ENCODE results near the gene HNRNPC.

HNRNPC gene

DNA sequence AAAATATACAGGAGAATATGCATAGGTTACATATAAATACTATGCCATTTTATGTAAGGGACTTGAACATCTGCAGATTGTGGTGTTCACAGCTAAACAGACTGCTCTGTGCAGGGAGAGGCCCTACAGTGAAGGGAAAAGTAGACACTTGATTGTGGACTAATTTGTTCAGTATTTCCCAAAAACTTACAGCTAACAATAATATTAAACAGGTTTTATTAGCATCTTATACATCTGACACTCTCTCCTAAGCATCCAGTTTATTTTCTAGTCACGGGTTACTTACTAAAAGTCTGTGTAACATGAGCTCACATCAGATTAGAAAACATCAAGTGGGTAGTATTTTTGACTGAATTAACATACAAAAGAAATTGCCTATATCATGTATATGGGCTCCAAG is 60.1 kb downstream of the HNRNPC start:
- no peak for DNase-seq

DNA sequence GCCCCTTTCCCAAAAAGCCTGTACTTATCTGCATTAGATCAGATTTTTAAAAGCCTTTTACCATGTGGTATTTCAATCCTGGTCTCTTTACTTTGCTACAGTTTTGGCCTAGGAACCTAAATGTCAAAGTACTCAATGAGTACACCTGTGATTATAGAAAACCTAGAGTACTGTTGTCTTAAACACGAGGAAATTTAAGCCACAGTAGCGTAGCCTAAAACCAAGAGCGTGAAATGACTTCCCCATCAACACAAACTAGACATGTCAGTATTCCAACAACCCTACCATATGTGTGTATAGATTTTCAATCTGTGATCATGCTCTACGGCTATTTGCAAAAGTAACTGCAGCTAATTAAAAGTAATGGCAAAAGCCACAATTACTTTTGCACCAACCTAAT is 60.7 kb downstream of the HNRNPC start:
- DNase-seq: no peak

DNA sequence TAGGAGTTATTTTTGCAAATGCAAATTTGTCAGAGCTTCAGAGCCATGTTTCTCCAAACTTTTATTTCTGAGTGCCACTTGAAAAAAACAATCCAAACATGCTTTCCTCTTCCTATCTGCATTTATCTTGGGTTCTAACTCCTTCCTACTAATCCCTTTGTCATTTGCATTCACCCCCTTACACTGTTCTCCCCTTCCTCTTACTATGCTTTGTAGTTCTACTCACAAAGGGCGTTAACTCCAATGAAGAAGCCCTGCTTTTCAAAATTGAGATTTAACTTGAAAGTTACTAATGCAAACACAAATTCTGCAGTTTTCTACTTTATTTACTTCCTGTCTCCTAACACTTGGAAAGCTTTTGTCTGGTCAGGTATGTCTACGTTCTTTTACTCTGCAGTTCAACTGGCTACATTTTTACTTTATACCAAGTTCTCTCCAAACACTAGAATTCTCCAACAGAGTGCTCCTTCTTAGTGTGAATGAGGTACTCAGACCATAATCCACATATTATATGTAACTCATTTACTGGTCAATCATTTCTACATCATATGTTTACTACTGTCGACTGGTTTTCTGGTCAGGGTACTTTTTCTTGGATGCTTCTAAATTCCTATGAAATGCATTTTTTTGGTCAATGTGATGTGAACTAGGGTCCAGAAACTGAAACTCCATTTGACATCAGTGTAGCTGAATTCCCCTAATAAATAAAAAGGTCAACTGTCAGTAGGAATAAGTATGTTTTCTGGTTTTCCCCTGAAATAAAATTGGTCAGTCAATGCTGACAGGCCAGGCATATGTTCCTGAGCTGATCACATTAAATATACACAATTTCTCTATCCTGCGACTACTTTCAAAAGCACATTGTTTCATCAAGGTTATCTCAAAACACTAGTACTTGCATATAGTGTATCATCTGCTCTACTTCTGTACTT is 62.2 kb downstream of the HNRNPC start:
- no peak for DNase-seq

DNA sequence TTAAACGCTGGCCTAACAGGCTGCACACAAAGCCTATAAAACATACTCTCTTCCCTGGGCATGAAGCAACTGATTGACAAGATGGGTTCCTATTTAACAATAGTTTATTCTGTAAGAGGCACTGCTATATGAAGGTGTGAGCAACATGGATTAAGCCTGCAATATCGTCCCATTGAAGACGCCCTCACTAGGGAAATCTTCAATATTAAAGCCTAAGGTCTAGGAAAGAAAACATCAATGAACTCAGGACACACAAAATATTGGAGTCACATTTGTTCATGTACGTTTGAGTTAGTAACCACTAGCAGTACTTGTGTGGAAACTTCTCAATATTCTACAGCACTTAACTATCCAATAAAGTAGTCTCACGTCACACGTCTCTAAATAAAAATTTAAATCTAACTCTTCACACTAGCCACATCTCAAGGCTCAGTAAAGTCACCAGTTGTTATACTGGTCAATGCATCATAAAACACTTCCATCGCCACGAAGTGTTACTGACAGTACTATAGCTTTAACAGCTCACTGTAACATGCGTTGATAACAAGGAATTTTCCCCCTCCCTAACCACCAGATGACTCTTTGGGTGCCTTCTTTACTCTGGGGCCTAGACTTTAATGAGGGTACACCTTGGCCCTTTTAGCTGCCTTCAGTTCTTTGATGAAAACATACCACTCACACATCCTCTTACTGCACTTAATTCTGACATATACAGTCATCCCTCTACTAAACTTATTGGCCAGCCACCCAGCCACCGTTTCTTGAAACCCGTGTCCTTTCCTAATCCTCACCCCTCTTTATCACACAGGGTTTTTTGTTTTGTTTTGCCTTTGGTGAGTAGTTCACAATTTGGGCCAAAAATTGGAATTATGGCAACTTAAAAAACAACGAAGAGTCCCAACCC is 63.3 kb downstream of the HNRNPC start:
- DNase-seq: no peak

DNA sequence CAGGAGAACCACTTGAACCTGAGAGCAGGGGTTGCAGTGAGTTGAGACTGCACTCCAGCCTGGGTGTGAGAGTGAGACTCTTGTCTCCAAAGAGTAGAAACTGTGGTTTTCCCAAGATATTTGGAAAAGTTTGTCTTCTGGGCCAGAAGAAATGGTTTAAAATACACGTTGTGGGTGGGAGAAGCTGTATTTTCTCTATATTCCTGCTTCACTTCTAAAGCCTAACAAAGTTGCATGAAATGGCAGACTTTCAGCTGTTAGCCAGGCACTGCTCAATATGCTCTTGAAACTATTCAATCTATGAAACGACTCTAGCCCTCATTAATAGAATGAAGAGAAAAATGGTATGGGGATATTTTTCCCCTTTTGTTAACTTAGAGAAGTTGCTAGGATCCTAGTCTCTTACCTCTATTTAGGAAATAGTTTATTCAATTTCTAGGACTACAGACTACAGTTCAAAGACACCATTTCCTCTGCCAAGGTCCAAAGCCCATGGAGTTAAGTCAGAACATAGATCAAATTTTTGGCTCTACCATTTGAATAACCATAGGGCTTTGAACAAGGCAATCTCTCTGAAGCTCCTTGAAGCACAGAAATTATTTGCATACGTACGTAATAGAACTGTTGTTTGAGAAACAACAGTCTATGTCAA is 64.1 kb downstream of the HNRNPC start:
- DNase-seq: no peak

DNA sequence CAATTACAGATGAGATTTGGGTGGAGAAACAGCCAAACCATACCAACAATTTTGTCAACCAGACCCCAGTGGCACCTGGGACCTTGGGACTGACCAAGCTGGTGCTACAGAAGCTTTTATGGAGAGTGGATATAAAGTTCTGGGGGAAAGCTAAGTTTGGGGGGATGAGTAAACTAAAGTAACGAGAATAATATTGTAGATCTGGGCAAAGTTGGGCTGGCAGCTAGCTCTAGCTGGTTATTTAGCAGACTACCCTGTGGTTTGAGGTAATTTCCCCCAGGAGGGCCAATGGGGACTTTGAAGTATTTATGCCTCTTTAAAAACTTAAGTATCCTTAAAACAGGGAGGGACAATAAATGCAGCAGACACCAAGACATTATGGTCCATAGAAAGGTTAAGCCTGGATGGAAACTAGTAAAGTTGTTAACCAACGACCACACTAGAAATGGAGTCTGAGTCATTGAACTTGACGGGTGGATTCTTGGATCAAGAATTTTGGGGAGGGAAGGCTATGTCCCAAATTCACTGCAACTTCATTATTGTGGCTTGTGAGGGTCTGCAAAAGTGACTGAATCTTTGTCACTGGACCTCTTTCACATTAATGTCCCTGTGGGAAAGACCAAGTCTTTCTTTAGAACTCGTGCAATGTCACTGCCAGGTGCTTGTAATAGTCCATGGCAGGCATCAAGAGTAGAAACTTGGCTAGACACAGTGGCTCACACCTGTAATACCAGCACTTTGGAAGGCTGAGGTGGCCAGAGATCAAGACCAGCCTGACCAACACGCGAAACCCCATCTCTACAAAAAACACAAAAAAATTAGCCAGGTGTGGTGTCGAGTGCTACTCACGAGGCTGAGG is 64.8 kb downstream of the HNRNPC start:
- no peak for DNase-seq

DNA sequence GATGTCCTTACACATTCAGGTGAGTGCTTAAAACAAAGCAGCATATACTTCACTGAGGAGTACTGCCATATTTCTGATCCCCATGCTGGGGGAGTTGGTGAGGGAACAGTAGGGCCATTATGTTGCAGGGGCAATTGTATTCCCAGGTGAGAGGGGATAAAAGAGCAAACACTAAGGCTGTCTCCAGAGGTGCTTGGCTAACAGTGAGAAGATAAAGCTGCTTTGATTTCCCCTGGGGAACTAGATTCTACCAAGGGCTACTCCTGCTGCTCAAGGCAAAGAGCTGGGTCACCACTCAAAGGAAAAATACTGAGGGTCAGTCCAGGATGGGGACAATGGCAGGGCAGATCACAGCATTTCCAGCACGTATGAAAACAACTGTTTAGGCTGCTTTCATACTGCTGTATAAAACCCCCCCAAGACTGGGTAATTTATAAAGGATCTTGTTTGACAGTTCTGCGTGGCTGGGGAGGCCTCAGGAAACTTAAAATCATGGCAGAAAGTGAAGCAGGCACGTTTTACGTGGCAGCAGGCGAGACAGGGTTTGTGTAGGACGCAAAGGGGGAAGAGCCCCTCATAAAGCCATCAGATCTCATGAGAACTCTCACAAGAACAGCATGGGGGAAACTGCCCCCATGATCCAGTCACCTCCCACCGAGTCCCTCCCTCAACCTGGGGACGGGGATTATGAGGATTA is 65.6 kb downstream of the HNRNPC start:
- no peak for DNase-seq

DNA sequence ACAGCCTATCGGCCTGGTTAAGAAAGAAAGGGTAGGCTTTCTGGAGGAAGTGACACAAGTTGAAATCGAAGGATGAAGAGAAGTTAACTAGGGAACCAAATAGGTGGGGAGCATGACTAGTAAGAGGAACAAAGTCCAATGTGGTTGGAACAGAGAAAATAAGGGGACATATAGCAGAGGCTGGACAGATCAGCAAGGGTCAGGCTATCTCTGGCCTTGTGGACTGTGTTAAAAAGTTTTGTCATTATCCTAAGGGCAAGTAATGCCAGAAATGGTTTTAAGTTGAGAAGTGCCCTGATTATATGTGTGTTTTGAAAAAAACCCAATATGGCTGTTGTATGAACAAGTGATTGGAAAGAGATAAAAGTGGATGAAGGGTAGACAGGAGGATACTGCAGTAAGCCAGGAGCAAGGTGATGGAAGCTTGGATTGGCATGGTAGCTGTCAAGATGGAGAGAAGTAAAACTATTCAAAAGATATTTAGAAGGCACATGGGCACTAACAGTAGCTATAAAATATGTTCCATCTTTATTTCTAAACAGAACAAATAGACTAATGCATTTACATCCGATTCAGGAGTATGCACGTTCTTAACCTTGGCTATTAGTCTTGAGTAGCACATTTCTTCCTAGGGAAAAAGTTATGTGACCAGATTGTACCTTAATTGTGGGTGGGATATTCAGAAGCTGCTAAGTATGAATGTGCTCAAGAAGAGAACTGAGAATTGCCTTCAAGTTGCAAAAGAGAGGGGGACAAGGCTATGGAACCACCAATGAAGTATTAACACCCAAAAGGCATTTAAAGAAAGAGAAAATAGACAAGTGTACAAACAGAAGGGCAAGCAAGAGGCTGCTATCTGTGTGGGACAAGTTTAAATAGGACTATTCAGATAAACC is 66.5 kb downstream of the HNRNPC start:
- DNase-seq: no peak

DNA sequence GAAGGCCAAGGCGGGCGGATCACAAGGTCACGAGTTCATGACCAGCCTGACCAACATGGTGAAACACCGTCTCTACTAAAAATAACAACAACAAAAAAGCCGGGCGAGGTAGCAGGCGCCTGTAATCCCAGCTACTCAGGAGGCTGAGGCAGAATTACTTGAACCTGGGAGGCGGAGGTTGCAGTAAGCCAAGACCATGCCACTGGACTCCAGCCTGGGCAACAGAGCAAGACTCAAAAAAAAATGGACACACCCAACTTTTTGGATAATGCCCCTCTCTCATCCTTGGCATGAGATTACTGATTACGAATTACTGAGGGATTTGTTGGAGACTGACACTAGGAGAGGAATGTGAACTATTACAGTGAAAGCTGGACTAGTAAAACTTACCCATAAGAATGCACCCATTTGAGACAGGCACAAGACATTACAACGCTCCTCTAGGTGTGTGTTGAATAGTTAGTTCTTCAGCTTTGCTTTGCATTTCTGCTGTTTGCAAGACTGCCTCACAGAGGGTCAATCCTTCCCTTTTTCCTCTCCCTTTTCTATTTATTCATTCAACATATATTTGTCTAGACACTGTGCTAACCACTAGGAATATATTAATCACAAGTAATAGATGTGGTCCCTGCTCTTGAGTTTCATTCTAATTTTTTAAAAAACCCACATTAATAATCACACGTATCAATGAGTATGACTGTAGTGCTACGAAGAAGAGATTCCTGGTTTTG is 67.3 kb downstream of the HNRNPC start:
- no peak for DNase-seq

DNA sequence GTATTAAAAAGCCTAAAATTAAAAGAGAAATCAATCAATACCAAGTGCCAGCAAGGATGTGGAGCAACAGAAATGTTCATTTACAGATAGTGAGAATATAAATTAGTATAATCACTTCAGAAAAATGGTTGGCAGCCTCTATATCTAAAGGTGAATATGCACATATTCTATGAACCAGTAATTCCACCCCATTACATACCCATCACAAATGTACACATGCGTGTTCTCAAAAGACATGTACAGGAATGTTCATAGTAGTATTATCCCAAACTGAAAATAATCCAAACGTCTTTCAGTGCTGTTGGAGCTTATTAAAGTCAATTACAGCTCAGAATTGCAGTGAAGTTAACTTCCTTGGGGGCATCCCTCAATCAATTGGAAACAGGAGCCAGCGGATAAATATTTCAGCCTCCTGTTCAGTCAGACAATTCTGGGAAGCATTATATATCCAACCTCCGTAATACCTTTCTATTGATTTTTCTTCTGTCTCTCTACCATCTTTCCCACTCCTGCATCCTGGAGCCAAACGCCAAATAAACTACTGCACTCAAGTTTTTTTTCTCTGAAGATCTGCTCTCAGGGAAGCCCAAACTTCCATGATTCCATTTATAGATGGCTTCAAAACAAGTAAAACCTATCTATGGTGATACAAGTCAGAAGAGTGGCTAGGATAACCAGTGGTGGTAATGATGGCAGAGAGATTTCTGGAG is 68.3 kb downstream of the HNRNPC start:
- DNase-seq: no peak

DNA sequence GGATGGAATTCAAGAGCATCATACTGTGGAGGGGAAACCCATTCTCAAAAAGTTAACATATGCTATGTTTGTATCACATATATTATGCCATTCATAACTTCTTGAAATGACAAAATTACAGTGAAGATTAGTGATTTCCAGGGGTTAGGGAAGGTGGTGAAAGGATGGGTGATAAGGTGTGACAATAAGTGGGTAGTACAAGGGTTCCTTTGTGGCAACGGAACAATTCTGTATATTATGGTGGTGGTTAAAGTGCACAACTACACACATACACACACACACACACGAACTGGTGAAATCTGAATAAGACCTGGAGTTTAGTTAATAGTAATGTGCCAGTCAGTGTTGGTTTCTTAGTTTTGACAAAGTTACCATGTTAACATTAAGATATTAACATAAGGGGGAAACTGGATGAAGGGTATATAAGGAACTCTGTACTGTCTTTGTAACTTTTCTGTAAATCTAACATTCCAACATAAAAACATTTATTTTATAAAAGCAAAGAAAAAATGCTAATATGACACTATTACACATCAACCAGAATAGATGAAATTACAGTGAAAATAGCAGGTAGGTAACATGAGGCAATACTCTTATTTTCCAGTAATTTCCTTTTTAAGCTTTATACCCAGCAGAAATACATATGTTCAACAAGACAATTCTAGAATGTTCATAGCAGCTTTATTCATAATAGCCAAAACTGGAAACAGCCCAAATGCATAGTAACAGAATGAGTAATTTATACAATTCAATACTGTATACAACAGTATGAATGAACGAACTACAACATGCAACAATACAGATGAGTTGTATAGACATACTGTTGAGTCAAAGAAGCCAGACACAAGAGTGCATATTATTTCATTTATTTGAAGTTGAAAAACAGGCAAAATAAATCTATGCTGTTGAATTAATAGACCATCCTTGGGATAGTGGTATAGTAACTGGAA is 69.4 kb downstream of the HNRNPC start:
- no peak for DNase-seq

DNA sequence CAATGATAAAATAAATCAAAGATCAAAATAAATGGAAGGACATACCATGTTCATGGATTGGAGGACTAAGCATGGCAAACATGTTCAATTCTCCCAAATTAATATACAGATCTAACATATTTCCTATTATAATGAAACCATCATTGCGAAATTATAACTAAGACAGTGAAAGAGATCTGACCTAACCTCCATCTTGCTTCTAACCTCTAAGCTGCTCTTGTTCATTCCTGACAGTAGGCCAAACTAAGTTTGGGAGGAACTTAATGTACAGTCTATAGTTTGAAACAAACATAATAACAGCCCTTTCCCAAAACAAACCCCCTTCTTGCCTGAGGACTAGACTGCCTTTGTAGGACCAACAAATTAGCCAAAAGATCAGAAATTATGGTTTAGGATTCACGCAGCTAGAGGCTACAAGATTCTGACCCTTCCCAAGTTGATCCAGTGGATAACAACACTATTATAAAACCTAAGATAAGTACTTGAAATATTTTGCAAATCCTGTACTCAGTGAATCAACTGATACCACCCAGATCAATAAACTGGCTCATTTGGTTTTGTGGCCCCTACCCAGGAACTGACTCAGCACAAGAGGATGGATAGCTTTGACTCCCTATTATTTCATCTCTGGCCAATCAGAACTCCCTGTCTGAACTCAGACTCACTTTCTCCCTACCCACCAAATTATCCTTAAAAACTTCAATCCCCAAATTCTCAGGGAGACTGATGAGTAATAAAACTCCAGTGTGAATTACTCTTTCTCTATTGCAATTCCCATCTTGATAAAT is 71.6 kb downstream of the HNRNPC start:
- no peak for DNase-seq

DNA sequence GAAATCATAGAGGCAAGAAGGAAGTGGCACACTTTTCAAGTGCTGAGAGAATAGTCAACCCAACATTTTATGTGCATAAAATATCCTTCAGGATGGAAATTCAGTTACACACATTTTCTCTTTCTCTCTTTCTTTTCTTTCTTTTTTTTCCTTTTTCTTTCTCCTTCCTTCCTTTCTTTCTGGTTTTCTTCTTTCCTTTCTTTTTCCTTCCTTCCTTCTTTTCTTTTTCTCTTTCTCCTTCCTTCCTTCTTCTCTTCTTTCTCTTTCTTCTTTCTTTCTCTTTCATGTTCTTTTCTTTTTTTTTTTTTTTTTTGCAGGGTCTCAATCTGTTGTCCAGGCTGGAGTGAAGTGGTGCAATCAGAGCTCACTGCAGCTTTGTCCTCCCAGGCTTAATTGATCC is 74.6 kb downstream of the HNRNPC start:
- no peak for DNase-seq

DNA sequence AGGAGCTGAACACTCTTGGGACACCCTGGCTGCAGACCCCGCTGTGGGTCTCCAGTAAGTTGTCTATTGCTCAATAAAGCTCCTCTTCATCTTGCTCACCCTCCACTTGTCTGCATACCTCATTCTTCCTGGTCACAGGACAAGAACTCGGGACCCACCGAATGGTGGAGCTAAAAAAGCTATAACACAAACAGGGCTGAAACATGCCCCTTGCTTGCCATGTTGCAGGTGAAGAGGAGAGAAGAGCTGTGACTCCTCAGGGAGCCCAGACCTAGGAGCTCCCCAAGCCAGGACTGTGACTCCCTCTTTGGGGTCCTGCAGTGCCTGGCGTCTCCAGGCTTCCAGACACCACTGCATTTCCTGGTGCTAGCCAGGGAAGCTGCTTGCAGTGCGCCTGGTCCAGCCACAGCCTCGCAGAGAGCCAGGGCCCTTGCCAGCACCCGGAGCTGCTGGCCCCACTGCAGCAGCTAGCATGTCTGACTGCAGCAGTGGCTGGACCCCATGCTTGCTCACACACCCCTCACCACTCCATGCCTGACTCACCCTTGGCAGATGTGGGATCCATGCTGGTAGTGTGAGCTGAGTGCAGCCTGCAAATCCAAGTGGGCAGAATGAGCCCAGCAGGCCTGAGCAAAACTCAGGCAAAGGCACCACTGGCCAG is 76.2 kb downstream of the HNRNPC start:
- no peak for DNase-seq

DNA sequence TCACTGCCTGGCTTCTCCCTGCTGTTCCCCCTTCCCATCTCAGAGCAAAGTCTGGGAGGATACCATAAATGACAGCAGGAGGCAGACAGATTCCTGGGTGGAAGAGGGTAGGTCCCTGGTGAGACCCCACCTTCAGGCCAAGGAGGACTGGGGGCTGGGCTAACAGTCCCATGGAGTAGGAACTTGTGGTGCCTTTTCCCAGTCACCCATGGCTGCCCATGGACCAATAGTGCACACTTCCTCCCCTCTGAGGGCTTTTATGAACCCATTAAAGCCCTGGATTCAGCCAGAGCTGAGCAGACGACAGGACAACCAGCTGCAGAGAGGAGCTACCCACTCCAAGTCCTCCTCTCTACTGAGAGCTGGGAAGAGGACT is 76.8 kb downstream of the HNRNPC start:
- DNase-seq: no peak

DNA sequence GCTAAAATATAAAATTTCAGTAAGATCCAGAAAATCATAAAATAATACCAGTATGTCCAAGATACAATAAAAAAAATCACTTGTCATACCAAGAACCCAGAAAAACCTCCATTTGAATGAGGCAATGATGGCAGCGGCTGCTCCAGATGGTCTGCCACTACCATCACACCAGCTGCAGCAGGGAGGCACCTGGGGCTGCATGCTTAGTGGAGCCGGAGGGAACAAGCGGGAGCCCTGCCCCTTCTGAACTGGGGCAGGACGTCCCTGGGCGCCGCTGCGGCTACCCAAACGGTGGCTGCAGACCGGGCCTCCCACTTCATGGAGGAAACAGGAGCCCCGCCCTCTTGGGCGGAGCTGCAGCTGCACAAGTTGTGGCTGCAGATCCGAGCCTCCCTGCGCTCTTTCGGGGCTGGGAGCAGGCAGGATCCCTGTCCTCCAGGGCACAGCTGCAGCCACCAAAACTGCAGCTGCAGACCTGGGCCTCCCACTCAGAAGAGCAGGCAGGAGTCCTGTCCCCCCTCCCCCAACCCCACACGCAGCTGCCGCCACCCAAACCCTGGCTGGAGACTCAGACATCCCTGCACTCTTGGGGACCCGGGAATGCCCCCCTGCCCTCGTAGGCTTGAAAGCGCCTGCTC is 77.3 kb downstream of the HNRNPC start:
- DNase-seq: peak; percentile 65
